CD4-positive, CD25-positive, alpha-beta regulatory T cell (primary cell): Measurements from ENCODE around the gene MINAR1. TPM values are rescaled to one million over a fixed set of nuclear protein-coding genes. Genes with fewer than 3 reads are reported as not detected.

Experiments
- ATAC-seq, 2 donors: fragments of 150-1000 bp; cut with Tn5 transposase; one replicate each; pipeline ENCODE4 v1.10.0; 2021; ENCODE audit warnings: low read depth in 2 of 2, moderate number of reproducible peaks in 2 of 2, moderate library complexity in 1 of 2
- DNase-seq, 3 donors: peaks; one replicate each; pipeline versions ENCODE4 v3.0.0 to v3.0.0-alpha.2; 2012 to 2022; ENCODE audit warnings: mixed read lengths in 1 of 3
- H3K27ac ChIP-seq: one replicate; pipeline ENCODE4 v1.7.0; 2013; ENCODE audit warnings: mild to moderate bottlenecking, low read length; ENCODE audit not compliant: insufficient read depth, poor library complexity, severe bottlenecking
- H3K27me3 ChIP-seq: one replicate; pipeline ENCODE4 v1.7.0; 2013; ENCODE audit warnings: low read length; ENCODE audit not compliant: control insufficient read depth, insufficient read depth
- H3K36me3 ChIP-seq: one replicate; pipeline ENCODE4 v1.7.0; 2013; ENCODE audit warnings: mild to moderate bottlenecking, low read length, moderate library complexity; ENCODE audit not compliant: control insufficient read depth, insufficient read depth
- H3K4me1 ChIP-seq: 2 replicates; pipeline ENCODE4 v1.7.0; 2013; ENCODE audit warnings: mild to moderate bottlenecking, low read length; ENCODE audit not compliant: insufficient read depth, control insufficient read depth, poor library complexity, severe bottlenecking
- H3K4me3 ChIP-seq: one replicate; pipeline ENCODE4 v1.7.0; 2013; ENCODE audit warnings: low read depth, mild to moderate bottlenecking, low read length, moderate library complexity
- H3K9me3 ChIP-seq, 2 experiments: 1 replicate in 1 of 2; 2 replicates in 1 of 2; pipeline ENCODE4 v1.7.0; 2013; ENCODE audit warnings: low read length in 2 of 2, mild to moderate bottlenecking in 1 of 2, moderate library complexity in 1 of 2; ENCODE audit not compliant: control insufficient read depth in 2 of 2
- H3K27ac Mint-ChIP-seq, 3 donors: one replicate each; pipeline ENCODE4 v1.8.0; 2020 to 2022; ENCODE audit warnings: mild to moderate bottlenecking in 3 of 3, mixed read lengths in 3 of 3, moderate library complexity in 2 of 3
- H3K27me3 Mint-ChIP-seq: one replicate; pipeline ENCODE4 v1.8.0; 2022; ENCODE audit warnings: mild to moderate bottlenecking, mixed read lengths
- H3K36me3 Mint-ChIP-seq: one replicate; pipeline ENCODE4 v1.8.0; 2020; ENCODE audit warnings: mixed read lengths
- H3K4me1 Mint-ChIP-seq, 4 donors: one replicate each; pipeline ENCODE4 v1.8.0; 2020 to 2022; ENCODE audit warnings: mixed read lengths in 4 of 4, mild to moderate bottlenecking in 1 of 4
- H3K4me3 Mint-ChIP-seq, 4 donors: one replicate each; pipeline ENCODE4 v1.8.0; 2020 to 2022; ENCODE audit warnings: mild to moderate bottlenecking in 4 of 4, mixed read lengths in 4 of 4, moderate library complexity in 3 of 4
- H3K9me3 Mint-ChIP-seq, 7 donors: one replicate each; pipeline ENCODE4 v1.8.0; 2020 to 2022; ENCODE audit warnings: mixed read lengths in 7 of 7, mild to moderate bottlenecking in 3 of 7, moderate library complexity in 2 of 7
- polyA plus RNA-seq, 4 donors: library from polyadenylated mRNA; unstranded; fragments of 300-500 nt; fragmentation: Illumina TruSeq; gene quantifications; one replicate each; pipeline ENCODE4 v1.2.3, GENCODE V29; 2021
- total RNA-seq: library from RNA; stranded (reverse); gene quantifications from one replicate; pipeline ENCODE4 v1.2.3, GENCODE V29; 2022

The MINAR1 gene
- total and polyA plus RNA-seq, 5 donors from 2014 or later = 0.02 to 0.42 (median 0.02) TPM; not detected in 2

GRCh38 chr15:79472446-79472845 lies 40.3 kb downstream of the MINAR1 start:
- no peaks in the 10 kb centered on the region for H3K4me1 ChIP-seq
- H3K27ac ChIP-seq = no peak overlapping the region
- no peaks in the 10 kb centered on the region for H3K27me3 Mint-ChIP-seq
- H3K36me3 ChIP-seq = no peaks in the 10 kb centered on the region
- no peak overlapping the region for H3K4me3 ChIP-seq
- peaks cover 0 to 3% (median 0%) of the 10 kb centered on the region in 7 donors for H3K9me3 Mint-ChIP-seq
- H3K4me3 Mint-ChIP-seq = no peak overlapping the region
- no peak for ATAC-seq
- H3K27me3 ChIP-seq = no peaks in the 10 kb centered on the region
- no peak overlapping the region for H3K27ac Mint-ChIP-seq
- DNase-seq = no peak
- H3K9me3 ChIP-seq = no peaks in the 10 kb centered on the region
- no peaks in the 10 kb centered on the region for H3K36me3 Mint-ChIP-seq
- peaks cover 0 to 5% (median 0%) of the 10 kb centered on the region in 4 donors for H3K4me1 Mint-ChIP-seq

- no peak overlapping the region for H3K27ac Mint-ChIP-seq
- Histone ChIP-seq H3K4me3 (no peak overlapping the region), H3K36me3 (no peaks in the 10 kb centered on the region), H3K27me3 (no peaks in the 10 kb centered on the region), H3K4me1 (no peaks in the 10 kb centered on the region), H3K27ac (no peak overlapping the region), H3K9me3 (no peaks in the 10 kb centered on the region)
- peaks cover 0 to 2% (median 0%) of the 10 kb centered on the region in 7 donors for H3K9me3 Mint-ChIP-seq
- peaks cover 0 to 5% (median 0%) of the 10 kb centered on the region in 4 donors for H3K4me1 Mint-ChIP-seq
- DNase-seq = no peak
- no peaks in the 10 kb centered on the region for H3K27me3 Mint-ChIP-seq
- no peaks in the 10 kb centered on the region for H3K36me3 Mint-ChIP-seq
- H3K4me3 Mint-ChIP-seq = no peak overlapping the region
- ATAC-seq = no peak
Measured at GRCh38 chr15:79474252-79474651, 42.1 kb downstream of the MINAR1 start.

- Histone ChIP-seq H3K9me3 (no peaks in the 10 kb centered on the region), H3K27ac (no peak overlapping the region), H3K4me1 (no peaks in the 10 kb centered on the region), H3K27me3 (no peaks in the 10 kb centered on the region), H3K4me3 (no peak overlapping the region), H3K36me3 (no peaks in the 10 kb centered on the region)
- Mint-ChIP-seq H3K27me3 (no peaks in the 10 kb centered on the region), H3K9me3 (peaks cover 0 to 2% (median 0%) of the 10 kb centered on the region in 7 donors), H3K4me3 (no peak overlapping the region), H3K4me1 (peaks cover 0 to 5% (median 0%) of the 10 kb centered on the region in 4 donors), H3K36me3 (no peaks in the 10 kb centered on the region), H3K27ac (no peak overlapping the region)
- ATAC-seq = no peak
- no peak for DNase-seq
Measured at GRCh38 chr15:79475306-79475705, 43.2 kb downstream of the MINAR1 start.

- Histone ChIP-seq H3K9me3 (no peaks in the 10 kb centered on the region), H3K27ac (no peak overlapping the region), H3K4me1 (no peaks in the 10 kb centered on the region), H3K27me3 (peaks cover 1% of the 10 kb centered on the region), H3K4me3 (no peak overlapping the region), H3K36me3 (no peaks in the 10 kb centered on the region)
- Mint-ChIP-seq H3K27me3 (no peaks in the 10 kb centered on the region), H3K36me3 (no peaks in the 10 kb centered on the region), H3K9me3 (peaks cover 0 to 2% (median 0%) of the 10 kb centered on the region in 7 donors), H3K27ac (no peak overlapping the region), H3K4me1 (peaks cover 0 to 5% (median 0%) of the 10 kb centered on the region in 4 donors), H3K4me3 (no peak overlapping the region)
- ATAC-seq (no peak), DNase-seq (no peak)
Measured at GRCh38 chr15:79478108-79478507, 46.0 kb downstream of the MINAR1 start.

GRCh38 chr15:79479616-79480015 lies 47.5 kb downstream of the MINAR1 start:
- no peak overlapping the region for H3K27ac Mint-ChIP-seq
- no peak overlapping the region for H3K4me3 ChIP-seq
- peaks cover 4% of the 10 kb centered on the region for H3K27me3 Mint-ChIP-seq
- H3K9me3 ChIP-seq = no peaks in the 10 kb centered on the region
- H3K27ac ChIP-seq = no peak overlapping the region
- H3K27me3 ChIP-seq = peaks cover 1% of the 10 kb centered on the region
- no peak overlapping the region for H3K4me3 Mint-ChIP-seq
- no peaks in the 10 kb centered on the region for H3K4me1 ChIP-seq
- no peaks in the 10 kb centered on the region for H3K36me3 Mint-ChIP-seq
- ATAC-seq (no peak), DNase-seq (no peak)
- peaks cover 0 to 2% (median 0%) of the 10 kb centered on the region in 7 donors for H3K9me3 Mint-ChIP-seq
- H3K36me3 ChIP-seq = no peaks in the 10 kb centered on the region
- H3K4me1 Mint-ChIP-seq = peaks cover 0 to 5% (median 0%) of the 10 kb centered on the region in 4 donors

- Histone ChIP-seq H3K27me3 (peaks cover 1% of the 10 kb centered on the region), H3K27ac (no peak overlapping the region), H3K9me3 (no peaks in the 10 kb centered on the region), H3K4me3 (no peak overlapping the region), H3K4me1 (no peaks in the 10 kb centered on the region), H3K36me3 (no peaks in the 10 kb centered on the region)
- Mint-ChIP-seq H3K9me3 (no peaks in the 10 kb centered on the region), H3K27ac (no peak overlapping the region), H3K4me1 (no peaks in the 10 kb centered on the region), H3K27me3 (peaks cover 4% of the 10 kb centered on the region), H3K4me3 (no peak overlapping the region), H3K36me3 (no peaks in the 10 kb centered on the region)
- ATAC-seq (no peak), DNase-seq (no peak)
Measured at GRCh38 chr15:79481793-79482192, 49.7 kb downstream of the MINAR1 start.

Other genes starting within 250 kb of the MINAR1 start
- gene ANKRD34C, start 149.6 kb upstream of the MINAR1 start, total RNA-seq = not detected
- gene ANKRD34C, start 149.6 kb upstream of the MINAR1 start, polyA plus RNA-seq = not detected
- 15.5 TPM for gene TMED3, start 121.2 kb upstream of the MINAR1 start, total RNA-seq
- gene TMED3, start 121.2 kb upstream of the MINAR1 start, polyA plus RNA-seq = 10 to 100 TPM; 58.1 to 69.4 (median 64.1) TPM